Mammary epithelial cell (primary cell): ENCODE results near the gene RAP2C.

Experiments
- CTCF ChIP-seq, 2 donors: IDR thresholded peaks in 1 of 2; conservative IDR thresholded peaks in 1 of 2; 2 replicates each; pipeline ENCODE4 v1.5.1; 2011 to 2012; ENCODE audit warnings: inconsistent platforms in 2 of 2, low read length in 2 of 2, mild to moderate bottlenecking in 2 of 2, control low read depth in 1 of 2, low read depth in 1 of 2; ENCODE audit not compliant: insufficient read depth in 1 of 2; ENCODE audit errors: extremely low read depth in 1 of 2
- EZH2 ChIP-seq: IDR thresholded peaks from 2 replicates; pipeline ENCODE4 v1.6.1; 2012; ENCODE audit warnings: low read length, inconsistent platforms, borderline replicate concordance

GRCh38 chrX:132188175-132188574 is 31.1 kb downstream of the RAP2C start:
- TF ChIP-seq CTCF (conservative IDR thresholded peaks at IDR 0.05 in 1 of 2, IDR thresholded peaks at IDR 0.05 in 1 of 2; ENCODE audit: extremely low read depth in 1 of 2, insufficient read depth in 1 of 2, low read depth in 1 of 2, low read length in 2 of 2) (no peak), EZH2 (no peak)
